ENCODE data around the gene RABL3. TPM values are rescaled to one million over a fixed set of nuclear protein-coding genes. Genes with fewer than 3 reads are reported as not detected.
"Not testable (repeated sequence)": the region's sequence is repeated elsewhere in the genome, so short reads cannot be mapped to it uniquely, and the experiment has no call there.

The RABL3 gene, protein sequence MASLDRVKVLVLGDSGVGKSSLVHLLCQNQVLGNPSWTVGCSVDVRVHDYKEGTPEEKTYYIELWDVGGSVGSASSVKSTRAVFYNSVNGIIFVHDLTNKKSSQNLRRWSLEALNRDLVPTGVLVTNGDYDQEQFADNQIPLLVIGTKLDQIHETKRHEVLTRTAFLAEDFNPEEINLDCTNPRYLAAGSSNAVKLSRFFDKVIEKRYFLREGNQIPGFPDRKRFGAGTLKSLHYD
- total RNA-seq (2022) (14.6 and 16.9 TPM in 2 replicates), Bru-seq, nascent RNA (percentile 67 among the genes with signal in this experiment), BruChase-seq, experiment 1, labeled RNA remaining after a 6-hour chase (percentile 63 among the genes with signal in this experiment), BruChase-seq, experiment 2, labeled RNA remaining after a 2-hour chase (percentile 52 among the genes with signal in this experiment)
- long read RNA-seq, transcript RABL3-201 (8 exons, 3,883 nt), result major isoform, 24 of 31 reads
- long read RNA-seq, partial matches to known transcripts, result 3 of 31 reads
- long read RNA-seq, other reads (novel, unspliced or antisense), result 2 of 31 reads

DNA sequence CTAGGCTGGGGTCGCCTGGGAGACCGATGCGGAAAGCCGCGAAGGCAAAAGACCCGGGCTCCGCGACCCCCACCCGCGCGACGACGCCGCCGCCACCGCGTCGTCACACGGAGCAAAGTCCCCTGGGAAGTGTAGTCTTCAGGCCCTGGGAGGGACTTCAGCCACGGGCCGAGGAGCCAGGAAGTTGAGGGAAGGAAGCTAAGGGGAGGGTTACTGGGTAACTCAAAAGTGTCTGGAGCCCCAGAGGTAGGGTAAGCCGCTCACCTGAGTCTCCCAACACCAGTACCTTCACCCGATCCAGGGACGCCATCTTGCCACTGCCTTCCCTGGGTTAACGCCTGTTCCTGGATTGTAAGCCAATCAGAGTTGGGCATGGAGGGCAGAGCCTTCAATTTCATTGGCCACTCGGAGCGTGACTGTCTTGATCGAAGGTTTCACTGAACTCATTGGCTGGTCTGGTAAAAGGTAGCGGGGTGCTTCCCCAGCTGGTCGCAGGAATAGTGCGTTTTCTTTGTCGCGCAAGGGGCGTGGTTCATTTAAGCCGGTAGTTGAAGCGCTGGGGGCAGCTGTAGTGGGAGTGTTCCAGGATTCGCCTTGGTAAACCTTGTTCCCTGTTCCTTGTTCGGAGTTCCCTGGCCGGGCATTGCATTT lies at the start of gene RABL3, which contains the start of gene GTF2E1:
Gene RABL3, minus strand, starts transcription at position 319 of the 651 bp plus-strand sequence. Its CDS starts 9 bp downstream, at position 310.
Gene GTF2E1, plus strand, starts transcription at position 547 of the 651 bp plus-strand sequence. CDS start 7,809 bp downstream, outside the sequence.
- no peaks in the 10 kb centered on the region for H3K9me3 Mint-ChIP-seq (ENCODE audit: low read depth, unreplicated experiment)
- BruUV-seq (replicated peaks), result no TSS peak
- intact Hi-C loops (cut with micrococcal nuclease; ENCODE audit: unreplicated experiment), result loop anchor here (1.0 to 2.0 kb wide), 2 partner anchors 64 to 146 kb away; partner anchors contain the start of gene NDUFB4
- TF ChIP-seq, protein P1, sequence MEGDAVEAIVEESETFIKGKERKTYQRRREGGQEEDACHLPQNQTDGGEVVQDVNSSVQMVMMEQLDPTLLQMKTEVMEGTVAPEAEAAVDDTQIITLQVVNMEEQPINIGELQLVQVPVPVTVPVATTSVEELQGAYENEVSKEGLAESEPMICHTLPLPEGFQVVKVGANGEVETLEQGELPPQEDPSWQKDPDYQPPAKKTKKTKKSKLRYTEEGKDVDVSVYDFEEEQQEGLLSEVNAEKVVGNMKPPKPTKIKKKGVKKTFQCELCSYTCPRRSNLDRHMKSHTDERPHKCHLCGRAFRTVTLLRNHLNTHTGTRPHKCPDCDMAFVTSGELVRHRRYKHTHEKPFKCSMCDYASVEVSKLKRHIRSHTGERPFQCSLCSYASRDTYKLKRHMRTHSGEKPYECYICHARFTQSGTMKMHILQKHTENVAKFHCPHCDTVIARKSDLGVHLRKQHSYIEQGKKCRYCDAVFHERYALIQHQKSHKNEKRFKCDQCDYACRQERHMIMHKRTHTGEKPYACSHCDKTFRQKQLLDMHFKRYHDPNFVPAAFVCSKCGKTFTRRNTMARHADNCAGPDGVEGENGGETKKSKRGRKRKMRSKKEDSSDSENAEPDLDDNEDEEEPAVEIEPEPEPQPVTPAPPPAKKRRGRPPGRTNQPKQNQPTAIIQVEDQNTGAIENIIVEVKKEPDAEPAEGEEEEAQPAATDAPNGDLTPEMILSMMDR (IDR thresholded peaks at IDR 0.05; ENCODE audit: unreplicated experiment), result no peak
- peak within 1 kb of the TSS; percentile 77 for H3K4me3 Mint-ChIP-seq (ENCODE audit: low read depth, unreplicated experiment)
- H3K27ac Mint-ChIP-seq (ENCODE audit: unreplicated experiment), result peak within 1 kb of the TSS; percentile 75
- CTCF ChIA-PET, result interaction anchor here (0.6 to 0.9 kb wide), 3 partner anchors 11 to 142 kb away, joined by 3 to 4 read pairs (median 3); no protein-coding TSS in a partner anchor
- peaks cover 31% of the 10 kb centered on the region for H3K36me3 Mint-ChIP-seq (ENCODE audit: insufficient read depth, unreplicated experiment)
- no peaks in the 10 kb centered on the region for H3K27me3 Mint-ChIP-seq (ENCODE audit: unreplicated experiment)
- DNase-seq, result peak; percentile 95
- H3K4me1 Mint-ChIP-seq (ENCODE audit: low read depth, unreplicated experiment), result peaks cover 20% of the 10 kb centered on the region

DNA sequence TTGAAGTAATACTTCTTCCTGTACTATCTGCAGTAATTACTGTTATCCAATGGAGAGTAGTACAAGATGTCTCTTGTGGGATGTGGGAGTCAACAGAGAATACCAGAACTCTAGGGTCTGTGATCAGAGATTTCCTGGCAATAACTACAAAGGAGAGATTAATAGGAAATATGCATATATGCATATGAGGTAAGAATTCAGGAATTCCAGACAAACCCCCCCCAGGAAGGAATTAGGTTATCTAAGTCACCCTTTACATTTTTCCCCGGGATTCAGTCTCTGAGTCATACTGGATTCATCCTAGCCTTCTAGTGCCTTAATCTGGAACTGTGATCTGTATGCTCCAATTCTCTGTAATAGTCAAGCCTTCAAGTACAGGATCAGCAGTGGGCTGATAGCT lies 49.6 kb upstream of the RABL3 start:
- DNase-seq, result no peak

DNA sequence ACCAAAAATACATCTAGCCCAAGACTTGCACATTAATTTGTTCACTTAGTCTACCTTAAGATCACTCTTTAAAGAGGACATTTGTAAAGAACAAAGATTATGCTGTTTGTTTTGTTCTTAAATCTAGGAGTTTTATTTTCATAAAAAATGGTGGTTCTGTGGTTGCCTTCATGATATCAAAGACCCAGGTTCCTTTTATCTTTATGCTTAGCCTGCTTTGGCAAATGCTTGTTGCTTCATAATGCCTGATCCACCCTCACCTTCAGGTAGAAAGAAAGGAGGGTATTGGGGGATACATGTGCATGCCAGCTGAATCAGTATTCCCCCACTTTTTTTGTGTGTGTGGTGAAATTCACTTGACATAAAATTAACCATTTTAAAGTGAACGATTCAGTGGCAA lies 48.7 kb upstream of the RABL3 start:
- intact Hi-C loops (cut with micrococcal nuclease; ENCODE audit: unreplicated experiment), result no loop called here
- no peak overlapping the region for H3K4me3 Mint-ChIP-seq (ENCODE audit: low read depth, unreplicated experiment)
- H3K4me1 Mint-ChIP-seq (ENCODE audit: low read depth, unreplicated experiment), result no peaks in the 10 kb centered on the region
- H3K27ac Mint-ChIP-seq (ENCODE audit: unreplicated experiment), result no peak overlapping the region
- CTCF ChIA-PET, result no interaction called here
- BruUV-seq (replicated peaks), result no TSS peak
- no peak for DNase-seq
- no peaks in the 10 kb centered on the region for H3K36me3 Mint-ChIP-seq (ENCODE audit: insufficient read depth, unreplicated experiment)
- H3K27me3 Mint-ChIP-seq (ENCODE audit: unreplicated experiment), result no peaks in the 10 kb centered on the region
- no peaks in the 10 kb centered on the region for H3K9me3 Mint-ChIP-seq (ENCODE audit: low read depth, unreplicated experiment)
- TF ChIP-seq, protein P1 (IDR thresholded peaks at IDR 0.05; ENCODE audit: unreplicated experiment), result no peak

More for the DNA sequence above, 49.6 kb upstream of the RABL3 start:
- TF ChIP-seq, protein P1 (IDR thresholded peaks at IDR 0.05; ENCODE audit: unreplicated experiment), result no peak
- BruUV-seq (replicated peaks), result no TSS peak
- CTCF ChIA-PET, result no interaction called here
- intact Hi-C loops (cut with micrococcal nuclease; ENCODE audit: unreplicated experiment), result no loop called here
- H3K27ac Mint-ChIP-seq (ENCODE audit: unreplicated experiment), result no peak overlapping the region
- no peaks in the 10 kb centered on the region for H3K36me3 Mint-ChIP-seq (ENCODE audit: insufficient read depth, unreplicated experiment)
- H3K4me3 Mint-ChIP-seq (ENCODE audit: low read depth, unreplicated experiment), result no peak overlapping the region
- H3K9me3 Mint-ChIP-seq (ENCODE audit: low read depth, unreplicated experiment), result no peaks in the 10 kb centered on the region
- H3K27me3 Mint-ChIP-seq (ENCODE audit: unreplicated experiment), result no peaks in the 10 kb centered on the region
- H3K4me1 Mint-ChIP-seq (ENCODE audit: low read depth, unreplicated experiment), result no peaks in the 10 kb centered on the region

DNA sequence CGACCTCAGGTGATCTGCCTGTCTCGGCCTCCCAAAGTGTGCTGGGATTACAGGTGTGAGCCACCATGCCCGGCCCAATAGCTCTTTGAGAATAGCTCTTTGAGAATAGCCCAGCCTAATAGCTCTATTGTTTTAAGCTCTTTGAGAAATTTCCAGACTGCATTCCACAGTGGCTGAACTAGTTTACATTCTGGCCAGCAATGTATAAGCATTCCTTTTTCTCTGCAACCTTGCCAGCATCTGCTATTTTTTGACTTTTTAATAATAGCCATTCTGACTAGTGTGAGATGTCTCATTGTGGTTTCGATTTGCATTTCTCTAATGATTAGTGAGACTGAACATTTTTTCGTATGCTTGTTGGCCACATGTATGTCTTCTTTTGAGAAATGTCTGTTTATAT lies 43.5 kb upstream of the RABL3 start:
- intact Hi-C loops (cut with micrococcal nuclease; ENCODE audit: unreplicated experiment); H3K36me3 Mint-ChIP-seq (ENCODE audit: insufficient read depth, unreplicated experiment); H3K4me1 Mint-ChIP-seq (ENCODE audit: low read depth, unreplicated experiment); H3K27me3 Mint-ChIP-seq (ENCODE audit: unreplicated experiment); BruUV-seq (replicated peaks); H3K27ac Mint-ChIP-seq (ENCODE audit: unreplicated experiment); H3K9me3 Mint-ChIP-seq (ENCODE audit: low read depth, unreplicated experiment); DNase-seq; CTCF ChIA-PET; H3K4me3 Mint-ChIP-seq (ENCODE audit: low read depth, unreplicated experiment): not testable (repeated sequence)

All from Calu3 (cell line).